Parathyroid adenoma (tissue), 2 donors: Measurements from ENCODE around the gene PTTG1IP.

Experiments
- H2AFZ ChIP-seq: fragments of 300-600 bp; sonication (generic); one replicate; pipeline ENCODE4 v1.7.0; 2017; ENCODE audit warnings: antibody characterized with exemption, mild to moderate bottlenecking
- H3K27ac ChIP-seq: fragments of 300-600 bp; sonication (generic); one replicate; pipeline ENCODE4 v1.7.0; 2017
- H3K27me3 ChIP-seq: fragments of 300-600 bp; sonication (generic); one replicate; pipeline ENCODE4 v1.7.0; 2017; ENCODE audit warnings: low read length; ENCODE audit not compliant: control insufficient read depth, insufficient read depth
- H3K36me3 ChIP-seq: fragments of 300-600 bp; sonication (generic); one replicate; pipeline ENCODE4 v1.7.0; 2017; ENCODE audit warnings: low read length; ENCODE audit not compliant: control insufficient read depth, insufficient read depth
- H3K4me1 ChIP-seq: fragments of 300-600 bp; sonication (generic); one replicate; pipeline ENCODE4 v1.7.0; 2017; ENCODE audit warnings: control low read depth
- H3K4me2 ChIP-seq: fragments of 300-600 bp; sonication (generic); one replicate; pipeline ENCODE4 v1.7.0; 2017; ENCODE audit warnings: low read length
- H3K4me3 ChIP-seq: fragments of 300-600 bp; sonication (generic); one replicate; pipeline ENCODE4 v1.7.0; 2017; ENCODE audit warnings: low read depth, low read length
- H3K79me2 ChIP-seq: fragments of 300-600 bp; sonication (generic); one replicate; pipeline ENCODE4 v1.7.0; 2017; ENCODE audit warnings: control low read depth
- H3K9ac ChIP-seq: fragments of 300-600 bp; sonication (generic); one replicate; pipeline ENCODE4 v1.7.0; 2017; ENCODE audit warnings: mild to moderate bottlenecking
- H3K9me3 ChIP-seq: fragments of 300-600 bp; sonication (generic); one replicate; pipeline ENCODE4 v1.7.0; 2017; ENCODE audit warnings: low read length; ENCODE audit not compliant: control insufficient read depth
- CTCF ChIP-seq: fragments of 300-600 bp; sonication (generic); IDR thresholded peaks from one replicate; pipeline ENCODE4 v1.7.0; 2017; ENCODE audit warnings: antibody characterized with exemption, mild to moderate bottlenecking
- donor health status: primary hyperparathyroidism.

Gene PTTG1IP

GRCh38 chr21:44842721-44843445 lies 30.6 kb downstream of the PTTG1IP start:
- no peak overlapping the region for H3K4me2 ChIP-seq
- H2AFZ ChIP-seq: no peak overlapping the region
- no peak overlapping the region for H3K27ac ChIP-seq
- no peak for TF ChIP-seq CTCF
- H3K9me3 ChIP-seq: no peaks in the 10 kb centered on the region
- H3K36me3 ChIP-seq: no peaks in the 10 kb centered on the region
- no peak overlapping the region for H3K4me3 ChIP-seq
- no peaks in the 10 kb centered on the region for H3K79me2 ChIP-seq
- H3K9ac ChIP-seq: no peak overlapping the region
- H3K4me1 ChIP-seq: no peaks in the 10 kb centered on the region
- H3K27me3 ChIP-seq: no peaks in the 10 kb centered on the region

GRCh38 chr21:44842087-44842486 lies 31.4 kb downstream of the PTTG1IP start:
- Histone ChIP-seq H3K4me2 (no peak overlapping the region), H3K79me2 (no peaks in the 10 kb centered on the region), H3K9me3 (no peaks in the 10 kb centered on the region), H3K9ac (no peak overlapping the region), H3K27ac (no peak overlapping the region), H3K4me3 (no peak overlapping the region), H2AFZ (no peak overlapping the region), H3K36me3 (no peaks in the 10 kb centered on the region), H3K4me1 (no peaks in the 10 kb centered on the region), H3K27me3 (no peaks in the 10 kb centered on the region)
- no peak for TF ChIP-seq CTCF

- H3K27me3 ChIP-seq: no peaks in the 10 kb centered on the region
- H3K79me2 ChIP-seq: no peaks in the 10 kb centered on the region
- H3K4me2 ChIP-seq: no peak overlapping the region
- H2AFZ ChIP-seq: no peak overlapping the region
- no peak overlapping the region for H3K27ac ChIP-seq
- no peaks in the 10 kb centered on the region for H3K36me3 ChIP-seq
- no peaks in the 10 kb centered on the region for H3K9me3 ChIP-seq
- no peak overlapping the region for H3K4me3 ChIP-seq
- no peak for TF ChIP-seq CTCF
- H3K9ac ChIP-seq: no peak overlapping the region
- H3K4me1 ChIP-seq: no peaks in the 10 kb centered on the region
Measured at GRCh38 chr21:44840771-44841170, 32.7 kb downstream of the PTTG1IP start.

- no peaks in the 10 kb centered on the region for H3K79me2 ChIP-seq
- no peak overlapping the region for H3K9ac ChIP-seq
- H3K27ac ChIP-seq: no peak overlapping the region
- H3K4me1 ChIP-seq: no peaks in the 10 kb centered on the region
- no peak for TF ChIP-seq CTCF
- no peak overlapping the region for H3K4me2 ChIP-seq
- no peaks in the 10 kb centered on the region for H3K36me3 ChIP-seq
- no peaks in the 10 kb centered on the region for H3K9me3 ChIP-seq
- no peak overlapping the region for H2AFZ ChIP-seq
- no peaks in the 10 kb centered on the region for H3K27me3 ChIP-seq
- no peak overlapping the region for H3K4me3 ChIP-seq
Measured at GRCh38 chr21:44838951-44839350, 34.5 kb downstream of the PTTG1IP start.
